Right lobe of liver (tissue), 6 donors: Measurements from ENCODE around the gene LIPG. TPM values are rescaled to one million over a fixed set of nuclear protein-coding genes. Genes with fewer than 3 reads are reported as not detected.

Source experiments
- ATAC-seq, 4 donors: fragments of 200-7000 bp; cut with Tn5 transposase; one replicate each; pipeline ENCODE4 v1.9.1; 2020; ENCODE audit warnings: mild to moderate bottlenecking in 4 of 4, moderate library complexity in 4 of 4
- DNase-seq, 3 donors: peaks; one replicate each; pipeline ENCODE4 v3.0.0-alpha.2; 2020
- H3K27ac ChIP-seq, 3 donors: fragments of 200-600 bp; one replicate each; pipeline ENCODE4 v1.8.0; 2022
- H3K27me3 ChIP-seq, 2 donors: fragments of 200-600 bp; one replicate each; pipeline ENCODE4 v1.8.0; 2022
- H3K36me3 ChIP-seq, 4 donors: fragments of 200-600 bp; sonication (generic) in 1 of 4; one replicate each; pipeline versions ENCODE4 v1.5.1 to v1.8.0; 2017 to 2022; ENCODE audit warnings: control low read depth in 1 of 4
- H3K4me1 ChIP-seq, 4 donors: fragments of 200-600 bp; sonication (generic) in 1 of 4; one replicate each; pipeline versions ENCODE4 v1.5.1 to v1.8.0; 2017 to 2022; ENCODE audit warnings: control low read depth in 1 of 4
- H3K4me3 ChIP-seq, 3 donors: fragments of 200-600 bp; one replicate each; pipeline ENCODE4 v1.8.0; 2022
- H3K9me3 ChIP-seq, 4 donors: fragments of 200-600 bp; sonication (generic) in 1 of 4; one replicate each; pipeline versions ENCODE4 v1.5.1 to v1.8.0; 2017 to 2022; ENCODE audit warnings: control low read depth in 1 of 4
- CTCF ChIP-seq, 4 donors: fragments of 200-600 bp in 3 of 4; fragments of 450-650 bp in 1 of 4; IDR thresholded peaks; one replicate each; pipeline versions ENCODE4 v1.5.1 to v1.8.0; 2016 to 2022; ENCODE audit warnings: antibody characterized with exemption in 4 of 4, mild to moderate bottlenecking in 2 of 4
- POLR2A ChIP-seq: fragments of 450-650 bp; IDR thresholded peaks from one replicate; pipeline ENCODE4 v1.6.1; 2017; ENCODE audit warnings: antibody characterized with exemption, mild to moderate bottlenecking
- WGBS: methylation state at CpG from one replicate; pipeline ENCODE4 v1.1.6; 2018; ENCODE audit warnings: low coverage, low lambda C conversion rate; ENCODE audit not compliant: insufficient coverage; ENCODE audit errors: missing lambda C conversion rate; 5-methylcytosine and 5-hydroxymethylcytosine counted together
- intact Hi-C, 2 donors: fragments of 100-400 bp; cut with DNase I; formaldehyde crosslinking; loops; one replicate each; pipeline versions ENCODE4 v1.11.2 to v1.14.1; 2022
- total RNA-seq, 6 experiments: library from RNA; depleted of rRNA in 2 of 6; stranded (reverse); fragments of >200 nt in 2 of 6; fragmentation: NEBNext Ultra II Directional in 3 of 6; extraction: Animal tissue kit (Norgen Biotek cat#: 25700) in 3 of 6; gene quantifications; one replicate each; pipeline versions ENCODE4 v1.1.0 to v1.2.4, GENCODE V29; 2016 to 2023
- donor health status: DM: no; HTN: yes; CAD: no.
- donor health status: DM: no; HTN: no; CAD: no.
- donor health status: DM: no; HTN: no; CAD: no.
- donor health status: DM: no; HTN: yes; CAD: no.
- donor health status: DM: no; HTN: yes; CAD: no.

The LIPG gene
- total RNA-seq, 6 experiments from 2014 or later = 35.0 to 120 (median 59.1) TPM

- TF ChIP-seq CTCF (IDR thresholded peaks at IDR 0.05) = no peak
- no peak for TF ChIP-seq POLR2A
- no peaks in the 10 kb centered on the region for H3K27me3 ChIP-seq
These were observed 69.4 kb downstream of the LIPG start for GRCh38 chr18:49631146-49631866.

GRCh38 chr18:49632588-49632987 lies 70.7 kb downstream of the LIPG start:
- Histone ChIP-seq H3K27me3 (no peaks in the 10 kb centered on the region), H3K4me1 (peaks cover 0 to 46% (median 24%) of the 10 kb centered on the region in 4 donors), H3K9me3 (no peaks in the 10 kb centered on the region), H3K4me3 (no peak overlapping the region), H3K36me3 (no peaks in the 10 kb centered on the region), H3K27ac (no peak overlapping the region)
- intact Hi-C loops = no loop called here
- DNase-seq (no peak), ATAC-seq (no peak)
- TF ChIP-seq CTCF (IDR thresholded peaks at IDR 0.05) = no peak
- no peak for TF ChIP-seq POLR2A
- 85% methylated on average over 9 of the region's 10 CpGs for WGBS

More at GRCh38 chr18:49631146-49631866, 69.4 kb downstream of the LIPG start:
- DNase-seq = peak; percentile 52 to 86 (median 79)
- Histone ChIP-seq H3K36me3 (no peaks in the 10 kb centered on the region), H3K27ac (peak overlapping the region in 2 of 3 donors; percentile 47 to 62), H3K4me3 (no peak overlapping the region), H3K9me3 (no peaks in the 10 kb centered on the region), H3K4me1 (peaks cover 0 to 52% (median 24%) of the 10 kb centered on the region in 4 donors)
- intact Hi-C loops = no loop called here
- peak; percentile 15 to 60 (median 32) for ATAC-seq
- WGBS = 52% methylated on average over 6 of the region's 12 CpGs

- no peak overlapping the region for H3K4me3 ChIP-seq
- H3K9me3 ChIP-seq = no peaks in the 10 kb centered on the region
- DNase-seq (peak in 1 of 3 donors; percentile 72), ATAC-seq (peak; percentile 50 to 72 (median 66))
- intact Hi-C loops = no loop called here
- H3K36me3 ChIP-seq = no peaks in the 10 kb centered on the region
- 7% methylated on average over 3 of the region's 4 CpGs for WGBS
- H3K27me3 ChIP-seq = no peaks in the 10 kb centered on the region
- peaks cover 0 to 29% (median 14%) of the 10 kb centered on the region in 4 donors for H3K4me1 ChIP-seq
- H3K27ac ChIP-seq = peak overlapping the region in 2 of 3 donors; percentile 85 to 88
- TF ChIP-seq CTCF (IDR thresholded peaks at IDR 0.05) (no peak), POLR2A (no peak)
These were observed 76.4 kb downstream of the LIPG start for GRCh38 chr18:49638209-49638785.

GRCh38 chr18:49638891-49639557 lies 77.2 kb downstream of the LIPG start:
- intact Hi-C loops = no loop called here
- DNase-seq (peak in 2 of 3 donors; percentile 76 to 85), ATAC-seq (peak; percentile 69 to 89 (median 86))
- peaks cover 0 to 29% (median 14%) of the 10 kb centered on the region in 4 donors for H3K4me1 ChIP-seq
- H3K27me3 ChIP-seq = no peaks in the 10 kb centered on the region
- H3K27ac ChIP-seq = peak overlapping the region; percentile 5 to 88 (median 85)
- no peaks in the 10 kb centered on the region for H3K36me3 ChIP-seq
- 33% methylated on average over 6 of the region's 8 CpGs for WGBS
- H3K9me3 ChIP-seq = no peaks in the 10 kb centered on the region
- TF ChIP-seq POLR2A = no peak
- TF ChIP-seq CTCF (IDR thresholded peaks at IDR 0.05) = no peak
- H3K4me3 ChIP-seq = no peak overlapping the region
